Effector CD4-positive, alpha-beta T cell (primary cell): ENCODE measurements around the gene BRAF.
"Not testable (repeated sequence)": the region's sequence is repeated elsewhere in the genome, so short reads cannot be mapped to it uniquely, and the experiment has no call there.

Experiments used
- DNase-seq: peaks from one replicate; pipeline ENCODE4 v3.0.0-alpha.2; 2020

The BRAF gene

GRCh38 chr7:140767418-140767817 lies 157.3 kb downstream of the BRAF start:
- no peak for DNase-seq

GRCh38 chr7:140765441-140765840 lies 159.3 kb downstream of the BRAF start:
- not testable (repeated sequence) for DNase-seq

- DNase-seq: not testable (repeated sequence)
Observed at GRCh38 chr7:140763166-140763565, 161.6 kb downstream of the BRAF start.

- DNase-seq: not testable (repeated sequence)
Observed at GRCh38 chr7:140761375-140761774, 163.4 kb downstream of the BRAF start.

GRCh38 chr7:140754506-140754905 lies 170.2 kb downstream of the BRAF start:
- DNase-seq: no peak

GRCh38 chr7:140752533-140752932 lies 172.2 kb downstream of the BRAF start:
- DNase-seq: no peak

GRCh38 chr7:140746751-140747150 lies 178.0 kb downstream of the BRAF start:
- DNase-seq: no peak

GRCh38 chr7:140745266-140746058 lies 179.3 kb downstream of the BRAF start:
- DNase-seq: no peak

- DNase-seq: no peak
Observed at GRCh38 chr7:140744005-140744404, 180.7 kb downstream of the BRAF start.

GRCh38 chr7:140743255-140743654 lies 181.5 kb downstream of the BRAF start:
- DNase-seq: not testable (repeated sequence)

GRCh38 chr7:140738280-140738679 lies 186.4 kb downstream of the BRAF start:
- DNase-seq: no peak

GRCh38 chr7:140734729-140735128 lies 190.0 kb downstream of the BRAF start:
- no peak for DNase-seq

- DNase-seq: no peak
Observed at GRCh38 chr7:140734096-140734495, 190.6 kb downstream of the BRAF start.

GRCh38 chr7:140732416-140732815 lies 192.3 kb downstream of the BRAF start:
- DNase-seq: no peak

GRCh38 chr7:140726281-140726680 lies 198.4 kb downstream of the BRAF start:
- no peak for DNase-seq

GRCh38 chr7:140724706-140725105 lies 200.0 kb downstream of the BRAF start:
- no peak for DNase-seq

GRCh38 chr7:140723574-140723973 lies 201.2 kb downstream of the BRAF start:
- no peak for DNase-seq

GRCh38 chr7:140723006-140723405 lies 201.7 kb downstream of the BRAF start:
- DNase-seq: peak; percentile 16

GRCh38 chr7:140722254-140722653 lies 202.5 kb downstream of the BRAF start:
- DNase-seq: no peak

GRCh38 chr7:140719721-140720120 lies 205.0 kb downstream of the BRAF start:
- DNase-seq: no peak

GRCh38 chr7:140714331-140715040 lies 210.2 kb downstream of the BRAF start:
- DNase-seq: no peak

GRCh38 chr7:140712392-140712791 lies 212.3 kb downstream of the BRAF start:
- DNase-seq: not testable (repeated sequence)

GRCh38 chr7:140708764-140709163 lies 216.0 kb downstream of the BRAF start:
- DNase-seq: not testable (repeated sequence)

- DNase-seq: no peak
Observed at GRCh38 chr7:140707132-140707531, 217.6 kb downstream of the BRAF start.
